ENCODE results near the gene LPIN2. TPM values are rescaled to one million over a fixed set of nuclear protein-coding genes. Genes with fewer than 3 reads are reported as not detected.

The LPIN2 gene
- total and polyA plus RNA-seq, 2 of the 4 experiments (the other 2 are of a cell fraction): 16.2 to 21.9 TPM

- DNase-seq (peak; percentile 25), ATAC-seq (ENCODE audit: low read depth) (peak; percentile 79)
- no peak overlapping the region for H2BK120ac ChIP-seq (ENCODE audit: low read depth, low read length)
- no peak overlapping the region for H2AK5ac ChIP-seq (ENCODE audit: low read depth, low read length)
- H3K4me3 ChIP-seq (ENCODE audit: insufficient read depth, low read depth, low read length): no peak overlapping the region
- no peak overlapping the region for H4K91ac ChIP-seq (ENCODE audit: insufficient read depth, low read depth, low read length)
- no peak overlapping the region for H3K9ac ChIP-seq (ENCODE audit: low read depth, low read length)
- H4K20me1 ChIP-seq (ENCODE audit: insufficient read depth, low read length): no peaks in the 10 kb centered on the region
- WGBS, 2 experiments (ENCODE audit: extremely low coverage in 2 of 2, insufficient read length in 1 of 2): 41% methylated on average over 2 of the region's 11 CpGs; no CpG with 5 or more reads in 1 of the 2 experiments
- intact Hi-C loops (cut with micrococcal nuclease) (loop anchor here (2.0 to 5.0 kb wide), 2 partner anchors 36 to 49 kb away; partner anchors contain the start of gene LPIN2), in situ Hi-C loops (cut with MboI; ENCODE audit: low sequenced_read_pairs) (no loop called here), dilution Hi-C loops (cut with HindIII; ENCODE audit: low sequenced_read_pairs, unreplicated experiment) (no loop called here)
- peaks cover 2% of the 10 kb centered on the region; the same call in 1 of the 2 replicates for H3K4me1 ChIP-seq (ENCODE audit: control insufficient read depth, insufficient read depth, low read length)
- no peak overlapping the region for H2AK9ac ChIP-seq (replicated peaks; ENCODE audit: low read depth, low read length, poor library complexity)
- peaks cover 5% of the 10 kb centered on the region; the same call in 1 of the 2 replicates for H3K9me1 ChIP-seq (ENCODE audit: insufficient read depth, low read length)
- H3K23ac ChIP-seq (ENCODE audit: low read depth, low read length): no peak overlapping the region
- no peaks in the 10 kb centered on the region for H3K9me3 ChIP-seq (ENCODE audit: control insufficient read depth, insufficient read depth, low read length)
- BruUV-seq (replicated peaks): no TSS peak
- H3K27me3 ChIP-seq (ENCODE audit: control insufficient read depth, insufficient read depth, low read length): peaks cover 8% of the 10 kb centered on the region
- no peak overlapping the region for H3K18ac ChIP-seq (ENCODE audit: low read depth, low read length)
- no peak overlapping the region for H3K4ac ChIP-seq (ENCODE audit: low read depth, low read length)
- CTCF ChIA-PET: interaction anchor here (0.6 to 2.3 kb wide), 8 partner anchors 13 to 114 kb away, joined by 3 to 16 read pairs (median 3); no protein-coding TSS in a partner anchor
- no peak overlapping the region for H2AFZ ChIP-seq (replicated peaks; ENCODE audit: low read length, poor library complexity)
- peak overlapping the region; percentile 7; the same call in 1 of the 2 replicates for H3K4me2 ChIP-seq (ENCODE audit: low read depth, low read length)
- no peaks in the 10 kb centered on the region for H3K36me3 ChIP-seq (ENCODE audit: control insufficient read depth, insufficient read depth, low read length)
- POLR2A ChIA-PET (ENCODE audit: unreplicated experiment): no interaction called here
- H2BK20ac ChIP-seq (ENCODE audit: low read depth, low read length): no peak overlapping the region
- H4K5ac ChIP-seq (ENCODE audit: low read depth, low read length): no peak overlapping the region
- H3K79me1 ChIP-seq (ENCODE audit: low read depth in 1 of 2, low read length in 2 of 2): no peaks in the 10 kb centered on the region
- H3K14ac ChIP-seq (replicated peaks; ENCODE audit: low read depth, low read length): no peak overlapping the region
- no peak overlapping the region for H2BK5ac ChIP-seq (ENCODE audit: low read depth, low read length, poor library complexity, severe bottlenecking)
- no peak overlapping the region for H3K27ac ChIP-seq (ENCODE audit: insufficient read depth, low read length)
- no peak overlapping the region for H4K8ac ChIP-seq (ENCODE audit: low read depth in 2 of 2, low read length in 2 of 2)
- H2BK15ac ChIP-seq (ENCODE audit: low read depth, low read length): no peak overlapping the region
- H3K56ac ChIP-seq (ENCODE audit: extremely low read depth, insufficient read depth, low read length): no peak overlapping the region
- no peak for TF ChIP-seq MXI1 (IDR thresholded peaks at IDR 0.05; ENCODE audit: borderline replicate concordance, low read depth, low read length)
- TF ChIP-seq RFX5 (IDR thresholded peaks at IDR 0.05; ENCODE audit: low read depth, low read length): no peak
- no peak for TF ChIP-seq POLR2A (IDR thresholded peaks at IDR 0.05; ENCODE audit: low read depth, low read length)
- no peak for TF ChIP-seq SMC3 (IDR thresholded peaks at IDR 0.05; ENCODE audit: low read depth, low read length)
- no peak for TF ChIP-seq FOS (IDR thresholded peaks at IDR 0.05; ENCODE audit: low read depth, low read length)
- no peak for TF ChIP-seq NFE2L2 (IDR thresholded peaks at IDR 0.05; ENCODE audit: low read depth, low read length)
- TF ChIP-seq CEBPB (IDR thresholded peaks at IDR 0.05; ENCODE audit: low read depth, low read length): no peak
- TF ChIP-seq USF2 (IDR thresholded peaks at IDR 0.05; ENCODE audit: low read depth, low read length): no peak
- no peak for TF ChIP-seq MAFK (IDR thresholded peaks at IDR 0.05; ENCODE audit: low read depth, low read length)
- TF ChIP-seq MAZ (IDR thresholded peaks at IDR 0.05; ENCODE audit: borderline replicate concordance, low read depth, low read length): no peak
- no peak for TF ChIP-seq CHD1 (IDR thresholded peaks at IDR 0.05; ENCODE audit: low read depth, low read length)
- no peak for TF ChIP-seq ELK1 (IDR thresholded peaks at IDR 0.05; ENCODE audit: borderline replicate concordance, low read depth, low read length)
- TF ChIP-seq BHLHE40 (IDR thresholded peaks at IDR 0.05; ENCODE audit: low read depth, low read length): no peak
- TF ChIP-seq RCOR1 (IDR thresholded peaks at IDR 0.05; ENCODE audit: insufficient replicate concordance, low read length): no peak
- TF ChIP-seq RAD21 (IDR thresholded peaks at IDR 0.05; ENCODE audit: low read length): no peak
Observed at GRCh38 chr18:3061581-3062312, 48.8 kb upstream of the LPIN2 start.

All from IMR-90 (cell line).